ACC112 (cell line): ENCODE data around the gene GPC6.

Source experiments
- H2AFZ ChIP-seq: fragments of 200-600 bp; sonication (generic); one replicate; pipeline ENCODE4 v1.6.0; 2017; ENCODE audit warnings: antibody characterized with exemption, low read length; ENCODE audit not compliant: unreplicated experiment
- H3K27ac ChIP-seq: fragments of 200-600 bp; sonication (generic); 2 replicates; pipeline ENCODE4 v1.5.1; 2014; ENCODE audit warnings: low read depth, mild to moderate bottlenecking, antibody characterized with exemption, low read length, moderate library complexity
- H3K27me3 ChIP-seq: fragments of 200-600 bp; sonication (generic); 2 replicates; pipeline ENCODE4 v1.6.1; 2014; ENCODE audit warnings: mild to moderate bottlenecking, antibody characterized with exemption, low read length, moderate library complexity, mixed read lengths; ENCODE audit not compliant: insufficient read depth
- H3K36me3 ChIP-seq: fragments of 200-600 bp; sonication (generic); 2 replicates; pipeline ENCODE4 v1.6.1; 2016; ENCODE audit warnings: mild to moderate bottlenecking, antibody characterized with exemption, low read length, moderate library complexity, mixed read lengths; ENCODE audit not compliant: insufficient read depth
- H3K4me1 ChIP-seq: fragments of 200-600 bp; sonication (generic); one replicate; pipeline ENCODE4 v1.6.1; 2016; ENCODE audit warnings: low read length, mixed read lengths; ENCODE audit not compliant: insufficient read depth, unreplicated experiment, control insufficient read depth
- H3K4me3 ChIP-seq: fragments of 200-600 bp; sonication (generic); 2 replicates; pipeline ENCODE4 v1.5.1; 2014; ENCODE audit warnings: mild to moderate bottlenecking, low read depth, low read length
- H3K79me2 ChIP-seq: fragments of 200-600 bp; sonication (generic); one replicate; pipeline ENCODE4 v1.6.0; 2016; ENCODE audit warnings: low read length; ENCODE audit not compliant: control insufficient read depth, unreplicated experiment, insufficient read depth

Gene GPC6

GRCh38 chr13:93625536-93625935 is 398.9 kb downstream of the GPC6 start:
- H3K36me3 ChIP-seq = no peaks in the 10 kb centered on the region
- peaks cover 3% of the 10 kb centered on the region for H3K4me1 ChIP-seq
- no peak overlapping the region for H3K27ac ChIP-seq
- no peaks in the 10 kb centered on the region for H3K79me2 ChIP-seq
- no peak overlapping the region for H2AFZ ChIP-seq
- no peaks in the 10 kb centered on the region for H3K27me3 ChIP-seq
- H3K4me3 ChIP-seq = no peak overlapping the region

GRCh38 chr13:93628136-93628797 is 401.7 kb downstream of the GPC6 start:
- Histone ChIP-seq H2AFZ (no peak overlapping the region), H3K27ac (no peak overlapping the region), H3K36me3 (no peaks in the 10 kb centered on the region), H3K27me3 (no peaks in the 10 kb centered on the region), H3K4me1 (peaks cover 3% of the 10 kb centered on the region), H3K4me3 (no peak overlapping the region), H3K79me2 (no peaks in the 10 kb centered on the region)

- Histone ChIP-seq H2AFZ (no peak overlapping the region), H3K27me3 (no peaks in the 10 kb centered on the region), H3K27ac (no peak overlapping the region), H3K79me2 (no peaks in the 10 kb centered on the region), H3K36me3 (no peaks in the 10 kb centered on the region), H3K4me1 (no peaks in the 10 kb centered on the region), H3K4me3 (no peak overlapping the region)
These were observed 409.0 kb downstream of the GPC6 start for GRCh38 chr13:93635616-93636032.

GRCh38 chr13:93637852-93638251 is 411.2 kb downstream of the GPC6 start:
- H3K4me3 ChIP-seq = no peak overlapping the region
- H3K27ac ChIP-seq = no peak overlapping the region
- no peaks in the 10 kb centered on the region for H3K4me1 ChIP-seq
- no peak overlapping the region for H2AFZ ChIP-seq
- H3K36me3 ChIP-seq = no peaks in the 10 kb centered on the region
- H3K79me2 ChIP-seq = no peaks in the 10 kb centered on the region
- H3K27me3 ChIP-seq = no peaks in the 10 kb centered on the region

GRCh38 chr13:93640452-93640851 is 413.8 kb downstream of the GPC6 start:
- Histone ChIP-seq H2AFZ (no peak overlapping the region), H3K4me1 (no peaks in the 10 kb centered on the region), H3K36me3 (no peaks in the 10 kb centered on the region), H3K4me3 (no peak overlapping the region), H3K27ac (no peak overlapping the region), H3K79me2 (no peaks in the 10 kb centered on the region), H3K27me3 (no peaks in the 10 kb centered on the region)

- no peaks in the 10 kb centered on the region for H3K27me3 ChIP-seq
- no peaks in the 10 kb centered on the region for H3K79me2 ChIP-seq
- no peak overlapping the region for H3K4me3 ChIP-seq
- H3K4me1 ChIP-seq = no peaks in the 10 kb centered on the region
- H2AFZ ChIP-seq = no peak overlapping the region
- H3K36me3 ChIP-seq = no peaks in the 10 kb centered on the region
- H3K27ac ChIP-seq = no peak overlapping the region
These were observed 419.6 kb downstream of the GPC6 start for GRCh38 chr13:93646245-93646644.

- no peak overlapping the region for H2AFZ ChIP-seq
- H3K36me3 ChIP-seq = no peaks in the 10 kb centered on the region
- no peak overlapping the region for H3K4me3 ChIP-seq
- no peaks in the 10 kb centered on the region for H3K27me3 ChIP-seq
- no peak overlapping the region for H3K27ac ChIP-seq
- no peaks in the 10 kb centered on the region for H3K79me2 ChIP-seq
- no peaks in the 10 kb centered on the region for H3K4me1 ChIP-seq
These were observed 422.9 kb downstream of the GPC6 start for GRCh38 chr13:93649496-93649895.

GRCh38 chr13:93653776-93654175 is 427.2 kb downstream of the GPC6 start:
- Histone ChIP-seq H2AFZ (no peak overlapping the region), H3K79me2 (no peaks in the 10 kb centered on the region), H3K36me3 (no peaks in the 10 kb centered on the region), H3K27me3 (no peaks in the 10 kb centered on the region), H3K4me1 (no peaks in the 10 kb centered on the region), H3K4me3 (no peak overlapping the region), H3K27ac (no peak overlapping the region)

- Histone ChIP-seq H3K79me2 (no peaks in the 10 kb centered on the region), H2AFZ (no peak overlapping the region), H3K27ac (no peak overlapping the region), H3K4me1 (no peaks in the 10 kb centered on the region), H3K4me3 (no peak overlapping the region), H3K36me3 (no peaks in the 10 kb centered on the region), H3K27me3 (no peaks in the 10 kb centered on the region)
These were observed 428.5 kb downstream of the GPC6 start for GRCh38 chr13:93655154-93655553.

GRCh38 chr13:93660391-93661063 is 433.9 kb downstream of the GPC6 start:
- Histone ChIP-seq H2AFZ (no peak overlapping the region), H3K36me3 (no peaks in the 10 kb centered on the region), H3K79me2 (no peaks in the 10 kb centered on the region), H3K4me3 (no peak overlapping the region), H3K27ac (no peak overlapping the region), H3K27me3 (no peaks in the 10 kb centered on the region), H3K4me1 (no peaks in the 10 kb centered on the region)

GRCh38 chr13:93670866-93671265 is 444.3 kb downstream of the GPC6 start:
- Histone ChIP-seq H3K4me1 (no peaks in the 10 kb centered on the region), H3K79me2 (no peaks in the 10 kb centered on the region), H2AFZ (no peak overlapping the region), H3K36me3 (no peaks in the 10 kb centered on the region), H3K27ac (no peak overlapping the region), H3K4me3 (no peak overlapping the region), H3K27me3 (no peaks in the 10 kb centered on the region)
